Neural cell (in vitro differentiated cells): Measurements from ENCODE around the gene ZHX3. TPM values are rescaled to one million over a fixed set of nuclear protein-coding genes. Genes with fewer than 3 reads are reported as not detected.

Experiments
- H2AFZ ChIP-seq: fragments of 200-600, 300-800 bp; sonication (generic), shearing (Covaris generic); 2 replicates; pipeline ENCODE4 v1.6.0; 2014; ENCODE audit warnings: low read depth, mild to moderate bottlenecking, antibody characterized with exemption, low read length, moderate library complexity
- H3F3A ChIP-seq: fragments of 200-600 bp; shearing (Covaris generic); 2 replicates; pipeline ENCODE4 v1.6.1; 2016; ENCODE audit warnings: mild to moderate bottlenecking, moderate library complexity, mixed read lengths, antibody characterized with exemption, low read length; ENCODE audit not compliant: insufficient read depth, poor library complexity, severe bottlenecking
- H3K27ac ChIP-seq: fragments of 200-600, 300-800 bp; sonication (generic), shearing (Covaris generic); 2 replicates; pipeline ENCODE4 v1.5.1; 2014; ENCODE audit warnings: mild to moderate bottlenecking, low read length, moderate library complexity
- H3K27me3 ChIP-seq: fragments of 300-800, 200-600 bp; sonication (generic), shearing (Covaris generic); 2 replicates; pipeline ENCODE4 v1.6.0; 2014; ENCODE audit warnings: mild to moderate bottlenecking, low read depth, low read length, moderate library complexity; ENCODE audit not compliant: insufficient read depth
- H3K36me3 ChIP-seq: fragments of 300-800, 200-600 bp; sonication (generic), shearing (Covaris generic); 2 replicates; pipeline ENCODE4 v1.5.1; 2014; ENCODE audit warnings: mild to moderate bottlenecking, antibody characterized with exemption, low read length, moderate library complexity; ENCODE audit not compliant: insufficient read depth
- H3K4me2 ChIP-seq: fragments of 300-800, 200-600 bp; sonication (generic), shearing (Covaris generic); 2 replicates; pipeline ENCODE4 v1.6.0; 2014; ENCODE audit warnings: mild to moderate bottlenecking, low read length
- H3K4me3 ChIP-seq: fragments of 300-800, 200-600 bp; sonication (generic), shearing (Covaris generic); 2 replicates; pipeline ENCODE4 v1.5.1; 2014; ENCODE audit warnings: mild to moderate bottlenecking, low read length, moderate library complexity
- H3K79me2 ChIP-seq: fragments of 200-600 bp; shearing (Covaris generic); replicated peaks from 2 replicates; pipeline ENCODE4 v1.6.0; 2014; ENCODE audit warnings: mild to moderate bottlenecking, low read length, moderate library complexity; ENCODE audit not compliant: insufficient read depth
- H3K9ac ChIP-seq: fragments of 300-800, 200-600 bp; sonication (generic), shearing (Covaris generic); 2 replicates; pipeline ENCODE4 v1.6.1; 2016; ENCODE audit warnings: mild to moderate bottlenecking, low read length, mixed read lengths
- H3K9me2 ChIP-seq: fragments of 200-600 bp; shearing (Covaris generic); 2 replicates; pipeline ENCODE4 v1.6.1; 2016; ENCODE audit warnings: mild to moderate bottlenecking, low read length, mixed read lengths; ENCODE audit not compliant: insufficient read depth
- H3K9me3 ChIP-seq: fragments of 200-600, 300-800 bp; sonication (generic), shearing (Covaris generic); 2 replicates; pipeline ENCODE4 v1.6.1; 2016; ENCODE audit warnings: mild to moderate bottlenecking, mixed run types, low read length, moderate library complexity, mixed read lengths
- H4K20me1 ChIP-seq: fragments of 200-600 bp; shearing (Covaris generic); 2 replicates; pipeline ENCODE4 v1.6.1; 2016; ENCODE audit warnings: mild to moderate bottlenecking, mixed run types; ENCODE audit not compliant: insufficient read depth
- EP300 ChIP-seq: fragments of 450-650 bp; conservative IDR thresholded peaks from 2 replicates; pipeline ENCODE4 v1.6.1; 2014; ENCODE audit warnings: antibody characterized with exemption, mild to moderate bottlenecking, moderate library complexity; ENCODE audit not compliant: poor library complexity, severe bottlenecking
- EZH2 ChIP-seq: fragments of 200-600, 300-800 bp; shearing (Covaris generic), sonication (generic); IDR thresholded peaks from 2 replicates; pipeline ENCODE4 v1.6.1; 2014; ENCODE audit warnings: antibody characterized with exemption, low read length, borderline replicate concordance, mild to moderate bottlenecking; ENCODE audit not compliant: insufficient read depth, poor library complexity, severe bottlenecking
- MXI1 ChIP-seq: fragments of 450-650 bp; conservative IDR thresholded peaks from 2 replicates; pipeline ENCODE4 v1.6.1; 2014; ENCODE audit warnings: antibody characterized with exemption, mild to moderate bottlenecking; ENCODE audit not compliant: poor library complexity, severe bottlenecking
- POLR2AphosphoS5 ChIP-seq: IDR thresholded peaks from 2 replicates; pipeline ENCODE4 v1.6.1; 2012
- RAD21 ChIP-seq: fragments of 450-650 bp; conservative IDR thresholded peaks from 2 replicates; pipeline ENCODE4 v1.6.1; 2014; ENCODE audit warnings: antibody characterized with exemption, mild to moderate bottlenecking, moderate library complexity
- SMC3 ChIP-seq: fragments of 450-650 bp; conservative IDR thresholded peaks from 2 replicates; pipeline ENCODE4 v1.6.1; 2014; ENCODE audit warnings: antibody characterized with exemption, mild to moderate bottlenecking, moderate library complexity; ENCODE audit not compliant: poor library complexity
- TAF1 ChIP-seq: IDR thresholded peaks from 2 replicates; pipeline ENCODE4 v1.6.1; 2012; ENCODE audit warnings: low read depth
- polyA plus RNA-seq: library from polyadenylated mRNA; depleted of rRNA; stranded (reverse); fragments of >200 nt; gene quantifications from 2 replicates; pipeline ENCODE4 v1.2.3, GENCODE V29; 2014
- TF ChIP-seq, protein P1 (sequence below): fragments of 450-650 bp; IDR thresholded peaks from 2 replicates; pipeline ENCODE4 v1.5.1; 2014; ENCODE audit warnings: antibody characterized with exemption, mild to moderate bottlenecking, moderate library complexity; ENCODE audit not compliant: poor library complexity, severe bottlenecking
- TF ChIP-seq, protein P2 (sequence below): IDR thresholded peaks from 2 replicates; pipeline ENCODE4 v1.6.1; 2012; ENCODE audit warnings: borderline replicate concordance

The ZHX3 gene
- polyA plus RNA-seq, 1 donor from 2014 or later, result 10.3 TPM

DNA sequence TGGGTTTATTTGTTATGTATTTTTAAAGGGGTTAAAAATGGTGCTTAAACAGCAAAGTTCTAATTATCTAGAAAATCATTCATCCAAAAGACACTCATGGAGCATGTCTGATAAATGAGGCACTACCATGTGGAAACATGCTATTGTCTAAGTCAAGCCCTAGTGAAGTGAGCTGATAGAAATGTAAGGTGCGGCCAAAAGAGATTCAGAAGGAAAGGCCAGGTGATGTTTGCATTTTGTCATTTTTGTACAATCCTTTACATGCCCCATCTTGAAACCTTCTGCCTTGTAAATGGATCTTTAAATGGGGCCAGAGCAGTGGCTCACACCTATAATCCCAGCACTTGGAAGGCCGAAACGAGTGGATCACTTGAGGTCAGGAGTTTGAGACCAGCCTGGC, 102.9 kb downstream of the ZHX3 start:
- H3K4me2 ChIP-seq, result no peak overlapping the region
- no peak overlapping the region for H2AFZ ChIP-seq
- no peaks in the 10 kb centered on the region for H3K79me2 ChIP-seq
- no peaks in the 10 kb centered on the region for H4K20me1 ChIP-seq
- H3K9me2 ChIP-seq, result no peaks in the 10 kb centered on the region
- no peaks in the 10 kb centered on the region for H3K36me3 ChIP-seq
- no peaks in the 10 kb centered on the region for H3F3A ChIP-seq
- H3K4me3 ChIP-seq, result no peak overlapping the region
- no peaks in the 10 kb centered on the region for H3K27me3 ChIP-seq
- TF ChIP-seq SMC3 (no peak), MXI1 (no peak), RAD21 (no peak)
- TF ChIP-seq, protein P1, sequence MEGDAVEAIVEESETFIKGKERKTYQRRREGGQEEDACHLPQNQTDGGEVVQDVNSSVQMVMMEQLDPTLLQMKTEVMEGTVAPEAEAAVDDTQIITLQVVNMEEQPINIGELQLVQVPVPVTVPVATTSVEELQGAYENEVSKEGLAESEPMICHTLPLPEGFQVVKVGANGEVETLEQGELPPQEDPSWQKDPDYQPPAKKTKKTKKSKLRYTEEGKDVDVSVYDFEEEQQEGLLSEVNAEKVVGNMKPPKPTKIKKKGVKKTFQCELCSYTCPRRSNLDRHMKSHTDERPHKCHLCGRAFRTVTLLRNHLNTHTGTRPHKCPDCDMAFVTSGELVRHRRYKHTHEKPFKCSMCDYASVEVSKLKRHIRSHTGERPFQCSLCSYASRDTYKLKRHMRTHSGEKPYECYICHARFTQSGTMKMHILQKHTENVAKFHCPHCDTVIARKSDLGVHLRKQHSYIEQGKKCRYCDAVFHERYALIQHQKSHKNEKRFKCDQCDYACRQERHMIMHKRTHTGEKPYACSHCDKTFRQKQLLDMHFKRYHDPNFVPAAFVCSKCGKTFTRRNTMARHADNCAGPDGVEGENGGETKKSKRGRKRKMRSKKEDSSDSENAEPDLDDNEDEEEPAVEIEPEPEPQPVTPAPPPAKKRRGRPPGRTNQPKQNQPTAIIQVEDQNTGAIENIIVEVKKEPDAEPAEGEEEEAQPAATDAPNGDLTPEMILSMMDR, result no peak
- no peak overlapping the region for H3K9ac ChIP-seq
- H3K27ac ChIP-seq, result no peak overlapping the region
- H3K9me3 ChIP-seq, result no peaks in the 10 kb centered on the region

DNA sequence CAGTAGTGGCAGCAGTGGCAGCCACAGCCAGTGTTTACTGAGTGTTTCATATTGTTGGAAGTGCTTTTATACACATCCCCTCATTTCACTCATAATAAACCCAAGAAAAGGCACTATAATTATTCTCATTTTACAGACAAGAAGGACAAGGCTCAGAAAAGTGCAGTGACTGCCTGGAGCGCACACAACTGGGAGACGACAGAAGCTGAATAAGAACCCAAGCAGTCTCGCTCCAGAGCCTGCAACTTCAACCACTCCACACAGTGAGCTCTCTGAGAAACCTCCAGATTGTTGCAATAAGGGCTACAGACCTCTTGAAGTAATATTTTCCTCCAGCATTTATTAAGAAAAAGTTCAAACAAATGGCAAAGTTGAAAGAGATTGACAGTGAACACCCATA, 103.3 kb downstream of the ZHX3 start:
- no peak overlapping the region for H3K27ac ChIP-seq
- no peak overlapping the region for H3K4me3 ChIP-seq
- no peaks in the 10 kb centered on the region for H3K36me3 ChIP-seq
- no peaks in the 10 kb centered on the region for H3K9me2 ChIP-seq
- TF ChIP-seq RAD21 (no peak), EP300 (no peak)
- H3K4me2 ChIP-seq, result no peak overlapping the region
- no peaks in the 10 kb centered on the region for H3F3A ChIP-seq
- no peak overlapping the region for H3K9ac ChIP-seq
- no peak overlapping the region for H2AFZ ChIP-seq
- no peaks in the 10 kb centered on the region for H4K20me1 ChIP-seq
- no peaks in the 10 kb centered on the region for H3K9me3 ChIP-seq
- no peaks in the 10 kb centered on the region for H3K79me2 ChIP-seq
- no peaks in the 10 kb centered on the region for H3K27me3 ChIP-seq

DNA sequence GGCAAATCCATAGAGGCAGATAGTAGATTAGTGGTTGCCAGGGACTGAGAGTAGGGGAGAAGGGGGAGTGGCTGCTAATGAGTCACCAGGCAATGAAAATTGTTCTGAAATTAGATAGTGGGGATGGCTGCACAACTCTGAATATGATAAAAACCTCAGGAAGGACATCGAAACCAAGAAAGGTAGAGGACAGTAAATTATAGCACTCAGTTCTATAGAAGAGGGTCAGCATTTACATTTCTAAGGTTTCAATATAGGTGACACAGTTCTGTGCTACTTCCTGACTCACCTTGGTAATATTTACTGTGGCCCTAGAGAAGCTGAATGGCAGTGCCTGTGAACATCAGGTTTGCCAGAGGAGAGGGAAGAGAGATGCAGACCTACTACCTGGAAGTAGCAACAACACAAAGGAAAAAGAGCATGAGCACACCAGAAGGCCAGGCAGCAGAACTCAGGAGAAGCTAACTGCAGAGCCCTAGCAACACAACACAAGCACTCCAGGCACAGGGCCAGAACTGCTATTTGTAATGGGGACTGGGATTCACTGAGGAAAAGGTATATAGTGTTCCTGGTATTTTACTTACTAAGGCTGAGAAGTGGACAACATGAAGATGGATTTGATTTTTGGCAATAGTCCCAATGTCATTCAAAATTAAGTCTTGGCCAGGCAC, 104.2 kb downstream of the ZHX3 start:
- Histone ChIP-seq H2AFZ (no peak overlapping the region), H3K36me3 (no peaks in the 10 kb centered on the region), H3K27me3 (no peaks in the 10 kb centered on the region), H3K9me2 (no peaks in the 10 kb centered on the region), H3K27ac (no peak overlapping the region), H3K9ac (no peak overlapping the region), H3K9me3 (no peaks in the 10 kb centered on the region), H3K4me3 (no peak overlapping the region), H3K79me2 (no peaks in the 10 kb centered on the region), H4K20me1 (no peaks in the 10 kb centered on the region), H3K4me2 (no peak overlapping the region), H3F3A (no peaks in the 10 kb centered on the region)
- TF ChIP-seq SMC3 (no peak), MXI1 (no peak), RAD21 (no peak), TAF1 (no peak), POLR2AphosphoS5 (no peak), EP300 (no peak), EZH2 (no peak)
- TF ChIP-seq, protein P2, sequence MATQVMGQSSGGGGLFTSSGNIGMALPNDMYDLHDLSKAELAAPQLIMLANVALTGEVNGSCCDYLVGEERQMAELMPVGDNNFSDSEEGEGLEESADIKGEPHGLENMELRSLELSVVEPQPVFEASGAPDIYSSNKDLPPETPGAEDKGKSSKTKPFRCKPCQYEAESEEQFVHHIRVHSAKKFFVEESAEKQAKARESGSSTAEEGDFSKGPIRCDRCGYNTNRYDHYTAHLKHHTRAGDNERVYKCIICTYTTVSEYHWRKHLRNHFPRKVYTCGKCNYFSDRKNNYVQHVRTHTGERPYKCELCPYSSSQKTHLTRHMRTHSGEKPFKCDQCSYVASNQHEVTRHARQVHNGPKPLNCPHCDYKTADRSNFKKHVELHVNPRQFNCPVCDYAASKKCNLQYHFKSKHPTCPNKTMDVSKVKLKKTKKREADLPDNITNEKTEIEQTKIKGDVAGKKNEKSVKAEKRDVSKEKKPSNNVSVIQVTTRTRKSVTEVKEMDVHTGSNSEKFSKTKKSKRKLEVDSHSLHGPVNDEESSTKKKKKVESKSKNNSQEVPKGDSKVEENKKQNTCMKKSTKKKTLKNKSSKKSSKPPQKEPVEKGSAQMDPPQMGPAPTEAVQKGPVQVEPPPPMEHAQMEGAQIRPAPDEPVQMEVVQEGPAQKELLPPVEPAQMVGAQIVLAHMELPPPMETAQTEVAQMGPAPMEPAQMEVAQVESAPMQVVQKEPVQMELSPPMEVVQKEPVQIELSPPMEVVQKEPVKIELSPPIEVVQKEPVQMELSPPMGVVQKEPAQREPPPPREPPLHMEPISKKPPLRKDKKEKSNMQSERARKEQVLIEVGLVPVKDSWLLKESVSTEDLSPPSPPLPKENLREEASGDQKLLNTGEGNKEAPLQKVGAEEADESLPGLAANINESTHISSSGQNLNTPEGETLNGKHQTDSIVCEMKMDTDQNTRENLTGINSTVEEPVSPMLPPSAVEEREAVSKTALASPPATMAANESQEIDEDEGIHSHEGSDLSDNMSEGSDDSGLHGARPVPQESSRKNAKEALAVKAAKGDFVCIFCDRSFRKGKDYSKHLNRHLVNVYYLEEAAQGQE, result no peak
- TF ChIP-seq, protein P1, result no peak
